ENCODE measurements around the gene RPS14.
"Not testable (repeated sequence)": the region's sequence is repeated elsewhere in the genome, so short reads cannot be mapped to it uniquely, and the experiment has no call there.

The RPS14 gene

GRCh38 chr5:150446088-150446487, 3.5 kb downstream of the RPS14 start:
- no peak for DNase-seq (ENCODE audit: low read depth, low spot score)

GRCh38 chr5:150444770-150445169, 4.8 kb downstream of the RPS14 start:
- no peak for DNase-seq (ENCODE audit: low read depth, low spot score)

GRCh38 chr5:150443242-150444075, 6.1 kb downstream of the RPS14 start:
- no peak for DNase-seq (ENCODE audit: low read depth, low spot score)

DNA sequence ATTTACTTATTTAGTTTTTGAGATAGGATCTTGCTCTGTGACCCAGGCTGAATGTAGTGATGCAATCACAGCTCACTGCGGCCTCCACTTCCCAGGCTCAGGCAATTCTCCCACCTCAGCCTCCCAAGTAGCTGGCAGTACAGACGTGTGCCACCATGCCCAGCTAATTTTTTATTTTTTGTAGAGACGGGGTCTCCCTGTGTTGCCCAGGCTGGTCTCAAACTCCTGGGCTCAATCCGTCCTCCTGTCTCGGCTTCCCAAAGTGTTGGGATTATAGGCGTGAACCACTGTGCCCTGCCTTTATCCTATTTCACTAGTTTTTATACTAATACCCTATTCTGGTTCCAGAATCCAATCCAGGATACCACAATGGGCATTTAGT, 6.8 kb downstream of the RPS14 start:
- DNase-seq (ENCODE audit: low read depth, low spot score), result no peak

DNA sequence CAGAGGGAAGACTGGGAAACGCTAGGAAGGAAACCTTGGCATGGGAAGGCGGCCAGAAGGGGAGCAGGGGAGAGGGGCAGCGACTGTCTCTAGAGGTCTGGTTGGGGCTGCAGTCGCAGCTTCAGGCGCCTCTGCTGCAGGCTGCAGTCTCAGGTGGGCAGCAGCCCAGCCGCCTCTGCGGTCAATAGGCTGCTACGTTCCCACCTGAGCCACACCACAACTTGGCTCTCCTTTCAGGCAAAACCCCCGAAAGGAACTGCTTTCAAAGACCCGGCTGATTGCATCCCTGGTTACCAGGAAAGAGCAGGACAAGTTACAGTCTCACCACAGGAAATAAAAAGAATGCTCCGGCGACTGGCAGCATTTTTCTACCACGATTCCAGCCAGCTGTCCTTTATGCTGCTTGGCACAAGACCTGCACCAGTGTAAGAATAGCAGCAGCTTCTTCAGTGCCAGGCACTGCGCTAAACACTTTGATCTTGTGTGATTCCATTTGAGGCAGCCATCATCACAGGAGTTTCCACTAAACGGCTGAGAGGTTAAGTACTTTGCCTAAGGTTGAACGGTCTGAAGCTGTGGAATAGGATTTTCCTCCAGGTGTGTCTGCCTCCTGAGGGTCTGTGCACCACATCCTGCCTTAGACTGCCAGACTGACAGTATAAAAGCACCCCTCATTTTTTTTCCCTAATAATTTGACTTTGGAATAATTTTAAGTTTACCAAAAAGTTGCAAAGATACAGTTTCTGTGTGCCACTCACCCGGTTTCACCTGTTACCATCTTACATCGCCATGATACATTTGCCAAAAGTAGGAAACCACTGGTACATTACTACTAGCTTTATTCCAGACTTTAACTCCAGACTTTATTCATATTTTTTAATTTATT, 7.5 kb downstream of the RPS14 start:
- no peak for DNase-seq (ENCODE audit: low read depth, low spot score)

- DNase-seq (ENCODE audit: low read depth, low spot score), result no peak
Observed at GRCh38 chr5:150440948-150441812, 8.4 kb downstream of the RPS14 start.

- no peak for DNase-seq (ENCODE audit: low read depth, low spot score)
Observed at GRCh38 chr5:150438873-150439546, 10.5 kb downstream of the RPS14 start.

DNA sequence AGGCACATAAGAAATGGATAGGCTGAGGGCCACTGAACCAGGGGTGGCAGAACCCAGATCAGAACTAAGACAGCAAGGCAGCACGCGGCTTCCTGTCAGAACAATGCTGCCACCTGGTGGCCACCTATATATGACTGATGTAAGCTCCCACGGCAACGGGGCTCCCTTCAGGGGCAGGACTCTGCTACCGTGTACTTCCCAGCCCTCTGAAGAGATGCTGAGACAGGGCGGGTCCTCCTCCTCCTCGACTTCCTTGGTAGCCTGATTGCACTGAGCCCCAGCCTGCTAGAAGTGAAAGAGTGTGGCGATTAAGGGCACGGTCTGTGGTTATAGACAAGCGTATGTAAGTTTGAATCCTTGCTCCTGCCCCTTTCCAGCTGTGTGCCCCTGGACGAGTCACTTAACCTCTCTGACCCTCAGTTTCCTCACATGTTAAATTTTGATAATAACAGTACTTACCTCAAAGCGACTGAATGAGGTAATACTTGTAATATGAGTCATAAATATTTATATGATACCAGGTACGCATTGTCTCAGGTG, 13.3 kb downstream of the RPS14 start:
- DNase-seq (ENCODE audit: low read depth, low spot score), result peak; percentile 80

DNA sequence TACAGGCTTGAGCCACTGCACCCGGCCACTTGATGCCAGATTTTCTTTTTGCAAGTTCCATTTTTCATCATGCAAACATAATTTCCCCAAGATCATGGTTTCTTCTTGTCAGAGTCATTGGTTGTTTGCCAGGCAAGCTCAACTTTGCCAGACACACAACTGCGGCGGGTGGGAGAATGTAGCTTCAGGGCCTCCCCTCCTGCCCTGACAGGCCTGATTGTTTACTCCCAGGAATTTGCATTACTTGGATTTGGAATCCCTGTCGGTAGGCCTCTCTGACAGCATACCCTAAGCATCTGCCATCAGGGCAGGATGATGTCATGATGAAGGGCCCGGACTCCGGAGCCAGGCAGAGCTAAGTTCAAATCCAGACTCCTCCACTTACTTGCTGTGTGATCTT, 15.1 kb downstream of the RPS14 start:
- no peak for DNase-seq (ENCODE audit: low read depth, low spot score)

- no peak for DNase-seq (ENCODE audit: low read depth, low spot score)
Observed at GRCh38 chr5:150431574-150431973, 18.0 kb downstream of the RPS14 start.

DNA sequence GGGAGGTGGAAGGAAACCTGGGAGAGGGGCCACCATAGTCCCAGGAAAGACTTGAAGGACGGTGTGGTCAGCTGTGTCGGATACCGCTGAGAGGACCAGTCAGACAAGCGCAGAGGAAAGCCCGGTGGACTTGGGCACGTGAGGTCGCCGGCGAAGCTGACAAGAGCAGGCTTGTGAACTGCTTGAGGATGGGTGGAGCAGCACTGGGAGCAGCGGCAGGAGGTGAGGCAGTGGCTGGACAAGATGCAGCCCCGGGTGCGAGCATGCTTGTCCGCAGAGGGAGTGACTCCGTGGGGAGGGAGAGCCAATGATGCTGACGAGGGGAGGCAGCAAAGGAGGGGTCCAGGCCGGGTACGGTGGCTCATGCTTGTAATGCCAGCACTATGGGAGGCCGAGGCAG, 18.5 kb downstream of the RPS14 start:
- no peak for DNase-seq (ENCODE audit: low read depth, low spot score)

DNA sequence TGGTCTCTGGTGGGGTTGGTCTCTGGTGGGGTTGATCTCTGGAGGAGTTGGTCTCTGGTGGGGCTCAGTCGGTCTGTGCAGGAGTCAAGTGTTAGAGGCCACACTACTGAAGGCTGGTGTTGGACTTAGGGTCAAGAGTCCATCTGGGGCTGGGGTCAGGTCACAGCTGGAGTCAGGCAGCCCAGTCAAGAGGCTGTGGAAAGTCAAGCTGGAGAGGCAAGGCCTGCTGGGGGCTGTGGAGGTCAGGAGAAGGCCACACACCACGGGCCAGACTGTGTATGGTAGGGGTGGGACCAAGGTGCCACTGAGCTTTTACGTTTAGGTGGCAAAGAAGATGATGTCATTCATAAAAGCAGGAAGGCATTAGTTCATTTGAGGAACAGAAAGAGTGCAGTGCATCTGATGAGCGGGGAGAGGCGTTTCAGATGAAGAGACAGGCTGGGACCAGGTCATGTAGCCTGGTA, 20.1 kb downstream of the RPS14 start:
- DNase-seq (ENCODE audit: low read depth, low spot score), result no peak

DNA sequence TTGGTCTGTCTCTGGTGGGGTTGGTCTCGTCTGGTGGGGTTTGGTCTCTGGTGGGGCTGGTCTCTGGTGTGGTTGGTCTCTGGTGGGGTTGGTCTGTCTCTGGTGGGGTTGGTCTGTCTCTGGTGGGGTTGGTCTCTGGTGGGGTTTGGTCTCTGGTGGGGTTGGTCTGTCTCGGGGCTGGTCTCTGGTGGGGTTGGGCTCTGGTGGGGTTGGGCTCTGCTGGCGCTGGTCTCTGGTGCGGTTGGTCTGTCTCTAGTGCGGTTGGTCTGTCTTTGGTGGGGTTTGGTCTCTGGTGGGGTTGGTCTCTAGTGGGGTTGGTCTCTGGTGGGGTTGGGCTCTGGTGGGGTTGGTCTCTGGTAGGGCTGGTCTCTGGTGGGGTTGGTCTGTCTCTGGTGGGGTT, 20.6 kb downstream of the RPS14 start:
- DNase-seq (ENCODE audit: low read depth, low spot score), result no peak

GRCh38 chr5:150428106-150428876, 21.2 kb downstream of the RPS14 start:
- peak; percentile 70 for DNase-seq (ENCODE audit: low read depth, low spot score)

GRCh38 chr5:150426165-150426564, 23.4 kb downstream of the RPS14 start:
- DNase-seq (ENCODE audit: low read depth, low spot score), result not testable (repeated sequence)

DNA sequence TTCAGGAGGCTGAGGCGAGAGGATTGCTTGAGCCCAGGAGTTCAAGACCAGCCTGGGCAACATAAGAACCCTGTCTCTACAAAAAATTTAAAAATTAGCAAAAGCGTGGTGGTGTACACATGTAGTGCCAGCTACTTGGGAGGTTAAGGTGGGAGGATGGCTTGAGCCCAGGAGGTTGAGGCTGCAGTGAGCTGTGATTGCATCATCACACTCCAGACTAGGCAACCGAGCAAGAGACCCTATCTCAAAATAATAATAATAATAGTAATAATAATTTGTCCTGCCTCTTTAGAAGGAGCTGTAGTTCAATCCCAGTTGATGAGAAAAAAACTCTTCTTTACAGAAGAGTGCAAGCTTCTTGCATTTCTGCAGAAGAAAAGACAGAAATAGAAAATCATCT, 26.8 kb downstream of the RPS14 start:
- DNase-seq (ENCODE audit: low read depth, low spot score), result no peak

GRCh38 chr5:150422075-150422474, 27.5 kb downstream of the RPS14 start:
- DNase-seq (ENCODE audit: low read depth, low spot score), result no peak

DNA sequence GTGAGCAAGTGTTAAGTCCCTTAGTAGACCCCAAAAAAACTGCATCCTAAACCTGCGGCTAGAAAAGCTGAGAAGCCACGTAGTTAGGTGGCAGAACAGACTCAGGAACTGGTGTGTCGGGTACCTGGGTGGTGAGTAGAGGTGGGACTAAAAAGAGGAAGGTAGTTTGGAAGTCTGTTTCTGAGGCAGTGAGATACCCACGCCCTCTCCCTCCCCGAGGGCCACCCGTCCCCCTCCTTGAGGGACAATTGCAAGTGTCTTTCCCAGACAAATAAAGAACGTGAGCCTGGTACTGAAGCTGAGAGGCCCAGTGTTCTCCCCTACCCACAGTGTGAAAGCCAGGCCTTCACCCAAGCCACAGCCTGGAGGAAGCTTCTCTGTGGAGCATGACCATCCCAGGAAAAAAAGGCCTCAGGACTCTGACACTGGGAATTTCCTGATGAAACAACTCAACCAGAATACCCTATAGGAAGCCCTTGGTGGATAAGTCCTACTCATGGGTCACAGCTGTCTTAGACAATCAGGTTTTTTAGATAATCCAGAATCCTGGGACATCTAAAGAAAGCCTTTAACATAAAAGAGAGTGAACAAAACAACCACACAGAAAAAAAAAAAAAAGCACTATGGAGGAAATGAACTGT, 29.8 kb downstream of the RPS14 start:
- DNase-seq (ENCODE audit: low read depth, low spot score), result no peak
